Measurements from ENCODE around the gene PPP1R27.

GRCh38 chr17:81824595-81824994, 10.3 kb downstream of the PPP1R27 start:
- TF ChIP-seq POLR2A (IDR thresholded peaks at IDR 0.05; ENCODE audit: low read length): no peak
- no peak for TF ChIP-seq GATA1 (IDR thresholded peaks at IDR 0.05; ENCODE audit: low read depth, low read length)
